ENCODE data around the gene FAT1. TPM values are rescaled to one million over a fixed set of nuclear protein-coding genes. Genes with fewer than 3 reads are reported as not detected.

Gene FAT1
- total RNA-seq, 2 donors from 2014 or later: 75.5 to 85.9 TPM

DNA sequence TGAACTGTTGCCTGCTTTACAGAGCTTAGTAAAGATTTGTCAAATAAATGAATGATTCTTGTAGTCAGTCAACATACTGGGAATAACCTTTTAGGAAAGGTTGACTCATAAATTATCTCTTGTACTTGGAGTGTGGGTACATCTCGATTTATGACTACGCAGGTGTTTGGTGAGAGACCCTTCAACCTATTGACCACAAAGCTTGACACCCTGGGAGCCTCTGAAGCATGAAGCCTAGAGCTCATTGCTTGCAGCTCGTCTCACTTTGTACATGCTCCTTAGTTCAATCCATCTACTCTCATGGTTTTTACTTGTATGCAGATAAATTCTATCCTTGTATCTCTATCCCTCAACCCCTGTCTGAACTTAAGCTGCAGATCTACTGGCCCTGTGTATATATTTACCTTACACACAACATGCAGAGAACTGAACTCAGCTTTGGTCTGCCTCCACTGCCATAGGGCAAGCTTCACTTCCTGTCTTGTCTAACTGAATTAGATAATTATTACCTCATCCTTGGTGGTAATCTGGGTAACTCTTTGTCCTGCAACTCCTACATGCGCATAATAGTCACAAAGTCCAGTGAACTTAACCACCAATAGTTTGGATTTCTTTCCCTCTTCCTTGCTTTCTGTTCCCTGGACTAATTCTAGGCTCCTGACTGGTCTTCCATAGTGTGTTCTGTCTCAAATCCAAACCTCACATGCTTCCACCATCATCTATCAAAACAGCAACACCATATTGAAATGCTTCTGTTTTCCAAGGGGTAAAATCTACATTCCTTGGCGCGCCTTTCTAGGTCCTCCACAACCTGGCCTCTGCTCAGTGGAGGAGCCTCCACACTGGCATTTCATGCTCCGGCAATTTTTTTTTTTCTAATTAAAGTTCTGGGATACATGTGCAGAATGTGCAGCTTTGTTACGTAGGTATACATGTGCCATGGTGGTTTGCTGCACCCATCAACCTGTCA, 32.2 kb upstream of the FAT1 start:
- no peak for DNase-seq (ENCODE audit: low spot score)
- intact Hi-C loops (cut with DNase I): no loop called here

DNA sequence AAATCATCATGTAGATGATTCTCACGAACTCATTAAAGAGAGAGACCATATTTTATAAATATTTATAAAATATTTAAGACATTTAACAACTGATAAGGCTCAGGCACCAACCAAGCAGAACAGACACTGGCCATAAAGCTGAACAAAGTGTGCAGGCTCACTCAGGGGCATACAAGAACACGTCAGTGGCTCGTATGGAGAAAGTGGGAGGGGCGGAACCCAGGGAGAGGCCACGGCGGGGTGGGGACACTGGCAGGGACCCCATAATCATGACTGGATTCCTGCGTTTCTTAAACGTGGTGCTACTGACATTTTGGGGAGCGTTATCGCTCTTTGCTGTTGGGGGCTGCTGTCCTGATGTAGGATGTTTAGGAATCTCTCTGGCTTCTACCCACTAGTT, 31.3 kb upstream of the FAT1 start:
- intact Hi-C loops (cut with DNase I): no loop called here
- DNase-seq (ENCODE audit: low spot score): no peak

DNA sequence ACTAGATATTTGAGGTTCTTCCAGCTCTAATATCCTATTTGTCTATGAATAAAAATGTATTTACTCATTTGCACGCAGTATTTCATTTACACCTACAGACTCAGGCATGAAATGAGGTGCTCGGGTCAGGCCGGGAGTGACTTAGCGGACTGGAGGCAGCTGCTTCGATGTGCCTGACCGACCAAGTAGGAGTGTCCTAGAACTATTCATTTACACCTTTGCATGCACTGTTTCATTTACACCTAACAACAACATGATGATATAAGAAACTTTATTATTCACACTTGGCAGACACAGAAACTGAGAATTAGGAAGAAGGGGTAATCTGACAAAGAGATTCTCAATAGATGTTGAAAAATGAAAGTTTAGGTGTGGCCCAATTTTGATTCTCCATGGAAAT, 28.7 kb upstream of the FAT1 start:
- DNase-seq (ENCODE audit: low spot score): no peak
- intact Hi-C loops (cut with DNase I): no loop called here

DNA sequence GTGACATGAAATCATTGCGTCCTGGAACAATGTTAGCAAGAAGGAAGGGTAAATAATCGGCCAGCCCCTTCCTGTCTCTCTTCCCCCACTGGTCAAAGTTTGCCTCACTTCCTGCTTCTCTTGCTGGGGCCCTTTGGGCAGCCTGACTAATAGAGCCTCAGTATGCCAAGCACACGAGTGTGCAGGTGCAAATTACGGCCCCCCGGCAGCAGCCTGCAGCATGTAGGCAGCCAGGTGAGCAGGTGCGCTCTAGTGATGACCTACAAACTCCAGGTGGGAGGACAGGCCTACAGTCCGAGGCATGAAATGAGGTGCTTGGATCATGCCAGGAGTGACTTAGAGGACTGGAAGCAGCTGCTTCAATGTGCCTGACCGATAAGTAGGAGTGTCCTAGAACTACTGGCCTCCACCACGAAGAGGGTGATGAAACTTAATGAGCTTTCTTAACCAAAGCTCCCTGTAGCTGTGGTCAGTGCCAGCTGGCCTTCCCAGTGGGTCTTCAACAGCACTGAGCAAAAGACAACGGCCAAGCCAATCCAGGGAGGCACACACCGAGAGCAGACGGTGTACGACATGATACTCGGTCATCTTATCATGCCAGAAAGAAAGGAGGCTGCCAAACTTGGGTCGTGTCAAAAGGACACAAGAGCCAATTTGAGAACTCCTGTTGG, 26.1 kb upstream of the FAT1 start:
- DNase-seq (ENCODE audit: low spot score): no peak

DNA sequence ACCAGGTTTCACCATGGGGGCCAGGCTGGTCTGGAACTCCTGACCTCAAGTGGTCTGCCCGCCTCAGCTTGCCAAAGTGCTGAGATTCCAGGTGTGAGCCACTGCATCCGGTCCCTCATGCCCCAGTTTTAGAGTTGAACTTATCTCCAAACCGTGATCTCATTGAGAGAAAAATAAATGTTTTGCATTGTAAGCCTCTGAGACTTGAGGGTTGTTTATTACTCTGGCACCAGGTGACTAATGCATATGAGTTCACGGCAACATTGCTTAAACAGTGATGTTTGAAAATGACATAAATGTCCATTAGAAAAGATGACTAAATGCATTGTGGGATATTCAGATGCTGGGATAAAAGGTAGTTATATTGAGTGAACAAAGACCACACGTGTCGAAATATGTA, 22.9 kb upstream of the FAT1 start:
- intact Hi-C loops (cut with DNase I): no loop called here
- no peak for DNase-seq (ENCODE audit: low spot score)

More for the DNA sequence above, 26.1 kb upstream of the FAT1 start:
- intact Hi-C loops (cut with DNase I): no loop called here

DNA sequence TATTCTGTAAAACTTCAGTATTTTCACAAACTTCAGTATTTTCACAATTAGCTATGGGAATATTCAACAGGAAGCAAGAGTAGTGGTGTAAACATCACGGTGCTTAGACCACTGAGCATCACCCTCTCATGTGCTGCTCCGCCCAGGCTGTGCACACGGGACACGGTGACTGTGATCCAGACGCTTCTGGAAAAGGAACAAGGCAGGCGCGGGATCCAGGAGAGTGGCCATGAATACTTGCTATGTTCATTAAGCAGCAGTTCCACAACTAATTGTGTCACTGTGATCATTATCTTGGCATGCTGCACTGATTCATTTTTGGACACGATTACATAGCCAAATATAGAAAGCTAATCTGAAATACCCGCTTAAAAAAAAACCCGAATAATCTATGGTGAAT, 19.6 kb upstream of the FAT1 start:
- no peak for DNase-seq (ENCODE audit: low spot score)
- intact Hi-C loops (cut with DNase I): no loop called here

DNA sequence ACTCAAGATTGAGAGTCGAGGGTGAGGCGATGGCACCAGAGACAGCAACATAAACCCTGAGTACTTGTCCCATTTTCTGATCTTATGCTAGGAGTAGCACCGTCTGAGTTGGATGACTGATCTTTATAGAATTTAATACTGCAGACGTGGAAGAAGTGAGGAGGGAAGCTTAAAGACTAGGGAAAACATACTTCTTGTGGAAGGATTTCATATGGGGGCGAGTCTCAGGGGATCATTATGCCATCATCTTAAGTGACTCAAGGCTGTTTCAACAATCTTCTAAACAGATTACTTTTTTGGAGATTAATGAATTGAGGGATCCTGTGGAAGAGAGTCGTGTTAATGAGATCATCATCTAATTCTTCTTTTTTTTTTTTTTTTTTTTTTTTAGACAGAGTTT, 17.2 kb upstream of the FAT1 start:
- DNase-seq (ENCODE audit: low spot score): no peak
- intact Hi-C loops (cut with DNase I): no loop called here

DNA sequence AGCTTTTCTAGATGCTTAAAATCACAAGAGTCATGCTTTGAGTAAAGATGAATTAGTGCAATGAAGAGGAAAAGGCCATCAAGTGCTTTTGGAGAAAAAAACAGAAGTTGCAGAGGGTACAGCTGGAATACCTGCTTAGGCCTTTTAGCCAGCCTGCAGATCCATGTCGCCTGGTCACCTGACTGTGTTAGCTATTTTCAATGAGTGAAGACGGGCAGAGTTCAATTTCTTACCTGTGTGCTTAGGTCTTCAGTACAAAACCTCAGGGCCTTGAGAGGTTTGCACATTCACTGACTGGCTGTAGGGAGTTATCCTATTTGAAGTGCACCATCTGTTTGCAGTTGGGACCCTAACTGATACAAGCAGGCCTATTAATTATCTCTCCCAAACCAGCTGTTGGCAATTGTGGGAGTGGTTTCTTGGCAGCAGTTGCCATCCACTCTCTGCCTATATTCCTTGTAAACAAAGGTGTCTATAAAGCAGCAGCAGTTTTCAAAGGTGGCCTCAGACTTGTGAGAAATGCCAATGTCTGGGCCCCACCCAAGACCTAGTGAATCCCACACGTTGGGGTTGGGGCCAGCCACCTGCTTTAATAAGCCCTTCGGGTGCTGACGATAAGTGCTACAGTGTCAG, 16.3 kb upstream of the FAT1 start:
- intact Hi-C loops (cut with DNase I): no loop called here
- DNase-seq (ENCODE audit: low spot score): no peak

DNA sequence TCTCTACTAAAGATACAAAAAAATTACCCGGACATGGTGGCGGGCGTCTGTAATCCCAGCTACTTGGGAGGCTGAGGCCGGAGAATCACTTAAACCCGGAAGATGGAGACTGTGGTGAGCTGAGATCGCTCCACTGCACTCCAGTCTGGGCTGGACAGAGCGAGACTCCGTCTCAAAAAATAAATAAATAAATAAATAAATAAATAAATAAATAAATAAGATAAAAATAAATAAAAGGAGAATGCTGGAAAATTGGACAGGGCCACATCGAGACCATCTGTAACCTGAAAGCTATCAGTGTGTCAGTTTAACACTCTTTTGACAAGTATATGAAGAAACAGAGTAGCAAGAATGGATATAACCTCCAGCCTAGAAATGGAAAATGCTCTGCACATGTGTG, 15.7 kb upstream of the FAT1 start:
- intact Hi-C loops (cut with DNase I): no loop called here
- no peak for DNase-seq (ENCODE audit: low spot score)

DNA sequence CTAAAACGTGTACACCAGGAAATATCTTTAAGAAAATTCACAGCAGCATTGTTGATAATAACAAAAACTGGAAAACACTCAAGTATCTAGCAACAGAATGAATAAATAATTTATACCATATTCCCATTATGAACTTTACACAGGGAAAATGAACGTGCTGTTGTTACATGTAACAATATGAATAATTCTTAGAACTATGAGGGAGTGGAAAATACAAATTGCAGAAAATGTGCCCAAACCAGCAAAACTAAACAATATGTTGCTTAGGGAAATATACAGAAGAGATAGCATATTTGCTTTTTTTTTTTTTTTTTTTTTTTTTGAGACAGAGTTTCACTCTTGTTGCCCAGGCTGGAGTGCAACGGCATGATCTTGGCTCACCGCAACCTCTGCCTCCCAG, 14.8 kb upstream of the FAT1 start:
- intact Hi-C loops (cut with DNase I): no loop called here
- DNase-seq (ENCODE audit: low spot score): no peak

DNA sequence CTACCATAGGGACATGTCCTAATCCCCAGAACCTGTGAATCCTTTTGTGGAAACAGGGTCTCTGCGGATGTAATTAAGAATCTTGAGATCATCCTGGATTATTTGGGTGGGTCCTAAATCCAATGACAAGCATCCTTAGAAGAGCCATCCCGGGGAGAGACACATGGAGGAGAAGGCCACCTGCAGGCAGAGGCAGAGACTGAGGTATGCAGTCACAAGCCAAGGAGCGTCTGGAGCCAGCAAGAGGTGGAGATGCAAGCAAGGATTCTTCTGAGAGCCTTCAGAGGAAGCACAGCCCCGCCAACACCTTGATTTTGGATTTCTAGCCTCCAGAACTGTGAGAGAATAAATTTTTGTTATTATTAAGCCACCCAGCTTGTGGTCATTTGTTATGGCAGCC, 13.8 kb upstream of the FAT1 start:
- intact Hi-C loops (cut with DNase I): no loop called here
- no peak for DNase-seq (ENCODE audit: low spot score)

DNA sequence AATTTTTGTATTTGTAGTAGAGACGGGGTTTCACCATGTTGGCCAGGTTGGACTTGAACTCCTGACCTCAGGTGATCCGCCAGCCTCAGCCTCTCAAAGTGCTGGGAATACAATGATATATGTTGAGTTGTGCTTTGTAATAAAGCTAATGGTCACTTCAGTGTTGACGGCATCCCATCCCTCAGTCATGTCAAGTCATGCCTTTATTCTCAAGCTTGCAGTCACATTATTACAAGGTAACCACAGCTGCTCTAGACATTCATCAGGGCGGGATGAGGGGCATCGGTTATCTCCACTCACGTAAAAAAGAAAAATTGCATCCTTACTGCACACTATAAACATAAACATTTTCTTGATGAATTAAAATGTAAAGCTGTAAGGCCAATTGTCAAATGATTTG, 12.8 kb upstream of the FAT1 start:
- intact Hi-C loops (cut with DNase I): no loop called here
- no peak for DNase-seq (ENCODE audit: low spot score)

DNA sequence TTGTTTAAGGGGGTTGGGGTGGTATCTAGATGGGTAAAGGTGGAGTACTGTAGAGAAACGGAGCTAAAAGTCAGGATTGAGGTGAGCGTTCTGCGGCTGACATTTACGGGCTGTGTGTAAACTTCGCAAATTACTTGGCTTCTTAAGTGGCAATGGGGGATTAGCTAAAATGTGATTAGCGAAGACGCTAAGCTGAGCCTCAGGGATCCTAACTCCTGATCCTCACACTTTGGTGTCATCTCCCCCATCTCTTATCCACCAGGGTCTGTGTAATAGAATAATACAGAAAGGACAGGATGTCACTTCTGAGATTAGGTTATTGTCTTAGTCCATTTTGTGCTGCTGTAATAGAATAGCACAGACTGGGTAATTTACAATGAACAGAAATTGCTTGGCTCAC, 10.6 kb upstream of the FAT1 start:
- DNase-seq (ENCODE audit: low spot score): no peak
- intact Hi-C loops (cut with DNase I): no loop called here

DNA sequence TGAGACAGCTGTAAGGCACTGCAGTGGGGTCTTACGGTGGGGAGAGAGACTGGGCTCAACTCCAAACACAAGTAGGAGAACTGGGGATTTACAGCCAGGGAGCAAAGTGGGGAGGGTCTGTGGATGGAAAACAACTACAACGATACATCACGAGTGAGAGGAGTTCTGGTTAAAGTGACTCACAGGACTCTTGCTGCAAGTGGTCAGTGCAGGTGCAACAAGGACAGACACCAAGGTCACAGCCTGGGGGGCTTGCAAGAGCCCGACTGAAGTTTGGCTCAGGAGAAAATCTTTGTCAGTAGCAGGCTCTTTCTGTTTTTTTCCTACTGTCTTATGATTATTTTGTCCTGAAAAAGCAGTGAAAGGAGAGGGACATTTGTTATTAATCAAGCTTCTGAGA, 10.1 kb upstream of the FAT1 start:
- intact Hi-C loops (cut with DNase I): no loop called here
- DNase-seq (ENCODE audit: low spot score): no peak

DNA sequence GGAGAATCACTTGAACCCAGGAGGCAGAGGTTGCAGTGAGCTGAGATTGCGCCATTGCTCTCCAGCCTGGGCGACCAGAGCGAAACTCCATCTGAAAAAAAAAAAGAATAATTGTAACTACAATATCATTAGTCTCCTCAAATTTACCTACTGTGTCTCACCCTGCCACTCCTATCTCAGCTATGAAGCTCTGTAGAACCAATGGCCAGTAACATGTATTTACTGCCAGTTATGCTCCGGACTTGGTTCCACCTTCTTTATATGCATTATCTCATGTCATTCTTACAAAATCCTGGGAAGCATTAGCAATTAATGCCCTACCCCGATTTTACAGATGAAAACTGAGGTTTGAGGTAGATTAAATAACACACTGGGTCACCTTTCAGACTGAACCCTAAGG, 7.0 kb upstream of the FAT1 start:
- intact Hi-C loops (cut with DNase I): no loop called here
- no peak for DNase-seq (ENCODE audit: low spot score)

DNA sequence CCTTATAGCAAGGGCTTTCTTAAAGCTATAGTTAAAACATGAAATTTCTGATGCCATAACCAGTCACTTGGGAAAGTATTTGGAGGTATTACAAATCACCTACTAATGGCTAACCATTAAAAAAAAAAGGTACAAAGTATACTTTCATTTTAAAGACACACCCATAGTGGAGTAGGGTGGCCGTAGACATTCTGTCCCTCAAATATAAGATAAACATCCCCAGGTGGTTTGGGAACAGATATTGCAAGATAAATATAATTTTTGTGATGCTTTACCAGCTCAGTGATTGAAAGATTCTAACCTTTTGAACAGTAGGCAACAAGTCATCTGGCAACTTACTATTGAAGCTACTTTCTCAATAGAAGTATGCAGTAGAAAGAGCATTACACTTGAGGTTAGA, 6.2 kb upstream of the FAT1 start:
- intact Hi-C loops (cut with DNase I): loop anchor here (10.0 kb wide), 3 partner anchors 55 to 215 kb away; no protein-coding TSS in a partner anchor
- no peak for DNase-seq (ENCODE audit: low spot score)

DNA sequence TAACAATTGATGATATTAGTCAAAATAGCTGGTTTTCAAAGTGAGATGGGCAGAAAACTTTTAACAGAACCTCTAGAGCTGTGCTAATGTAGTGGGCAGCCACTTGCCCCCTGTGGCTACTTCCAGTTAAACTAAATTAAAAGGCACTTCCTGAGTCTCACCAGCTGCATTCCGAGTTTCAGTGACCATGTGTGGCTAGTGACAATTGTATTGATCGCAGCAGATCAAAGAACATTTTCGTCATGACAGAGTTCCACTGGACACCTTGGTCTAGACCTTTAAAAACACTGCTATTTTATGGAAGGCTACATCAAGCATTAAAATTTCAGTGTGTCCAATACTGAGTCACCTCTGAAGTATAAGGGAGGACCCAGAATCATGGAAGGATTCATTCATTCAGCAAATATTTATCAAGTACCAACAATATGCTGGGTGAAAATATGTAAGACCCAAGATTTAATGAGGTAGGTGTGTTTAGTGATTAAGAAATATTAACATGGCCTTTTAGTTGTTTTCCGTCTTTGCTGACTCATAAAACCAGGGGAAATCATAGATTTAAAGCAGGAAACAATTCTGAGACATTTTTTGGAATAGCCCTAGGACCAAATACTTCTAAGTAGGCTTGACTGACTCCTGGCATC, 5.1 kb upstream of the FAT1 start:
- DNase-seq (ENCODE audit: low spot score): no peak
- intact Hi-C loops (cut with DNase I): loop anchor here (10.0 kb wide), 3 partner anchors 54 to 216 kb away; no protein-coding TSS in a partner anchor

DNA sequence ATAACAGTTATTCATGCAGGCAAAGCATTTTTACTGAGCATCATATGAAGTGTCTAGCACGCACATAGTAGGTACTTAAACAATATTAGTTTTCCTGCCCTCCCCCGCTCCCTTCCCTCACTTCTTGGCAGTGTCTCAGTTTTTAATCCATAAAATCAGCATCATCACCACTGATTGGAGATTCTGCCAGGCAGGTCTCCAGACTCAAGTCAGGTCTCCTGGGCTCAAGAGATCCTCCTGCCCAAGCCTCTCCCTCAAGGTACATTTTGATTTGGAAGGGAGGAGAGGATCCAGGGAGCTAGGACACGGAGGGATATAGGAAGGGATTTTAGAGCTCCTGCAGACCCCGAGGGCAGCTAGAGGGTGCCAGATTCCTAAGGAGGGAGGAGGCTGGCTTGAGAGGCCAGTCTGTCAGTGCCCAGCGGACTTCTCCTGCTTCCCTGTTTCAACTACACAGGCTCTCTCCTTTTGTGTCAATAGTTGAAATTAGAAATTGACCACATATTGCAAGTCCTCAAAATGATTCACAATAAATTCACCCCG, 4.4 kb upstream of the FAT1 start:
- intact Hi-C loops (cut with DNase I): loop anchor here (10.0 kb wide), 3 partner anchors 53 to 217 kb away; no protein-coding TSS in a partner anchor
- DNase-seq (ENCODE audit: low spot score): no peak

DNA sequence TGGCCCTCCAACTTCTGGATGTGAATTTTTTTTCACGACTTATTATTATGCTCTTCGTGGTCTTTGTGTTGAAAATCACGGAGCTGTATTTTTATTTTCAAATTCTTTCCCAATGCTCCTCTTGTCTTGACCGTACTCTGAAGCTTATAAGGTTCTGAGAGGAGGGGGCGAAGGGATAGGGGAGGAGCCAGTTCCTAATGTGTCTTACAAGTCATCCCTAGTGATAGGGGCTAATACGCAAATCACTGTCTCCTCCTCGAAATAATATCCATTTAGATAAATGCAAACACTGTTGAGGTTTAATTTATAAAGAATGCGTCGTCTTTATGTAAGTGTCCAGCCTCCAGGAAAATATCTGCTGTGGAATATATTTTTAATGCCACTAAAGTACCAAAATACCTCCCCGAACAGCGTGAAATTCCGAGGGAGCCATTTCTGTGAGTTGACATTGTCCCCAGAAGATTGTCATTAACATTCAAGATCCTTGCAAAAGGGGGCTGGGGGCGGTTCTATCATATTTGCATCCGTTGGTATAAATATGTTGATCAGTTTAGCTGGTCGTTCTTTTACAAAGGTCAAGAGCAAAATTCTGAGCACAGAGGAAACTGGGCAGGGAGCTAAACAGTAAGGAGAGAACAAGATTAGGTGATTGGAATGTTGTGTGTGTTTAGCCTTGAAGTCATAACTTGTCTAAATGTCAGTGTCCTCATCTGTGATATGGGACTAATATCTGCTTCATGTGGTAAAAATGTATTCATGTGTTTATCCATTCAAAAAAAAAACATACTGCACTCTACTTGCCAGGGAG, 3.7 kb upstream of the FAT1 start:
- DNase-seq (ENCODE audit: low spot score): no peak
- intact Hi-C loops (cut with DNase I): loop anchor here (10.0 kb wide), 3 partner anchors 53 to 217 kb away; no protein-coding TSS in a partner anchor
